DMS114 treated with DMSO at 0.1 percent for 48 hours (cell line): Measurements from ENCODE around the gene TFF1.

ENCODE experiments used
- DNase-seq: peaks from one replicate; lab custom pipeline; 2025; ENCODE audit not compliant: unreplicated experiment; lab: John Stamatoyannopoulos, UW

Gene TFF1

DNA sequence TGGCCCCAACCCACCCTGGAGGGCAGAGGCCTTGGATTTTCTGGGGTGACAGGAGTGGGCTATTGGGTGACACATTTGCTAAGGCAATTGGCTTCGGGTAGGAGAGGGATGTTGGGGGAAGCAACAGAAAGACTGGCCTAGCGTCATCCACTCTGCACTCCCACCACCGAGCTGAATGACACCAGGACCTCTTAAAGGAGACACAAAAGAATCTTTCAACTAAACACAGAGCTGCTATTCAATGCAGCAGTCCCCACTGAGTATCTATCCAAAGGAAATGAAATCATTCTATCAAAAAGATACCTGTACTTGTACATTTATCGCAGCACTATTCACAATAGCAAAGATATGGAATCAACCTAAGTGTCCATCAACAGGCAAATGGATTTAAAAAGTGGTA lies 21.7 kb downstream of the TFF1 start:
- DNase-seq: no peak

DNA sequence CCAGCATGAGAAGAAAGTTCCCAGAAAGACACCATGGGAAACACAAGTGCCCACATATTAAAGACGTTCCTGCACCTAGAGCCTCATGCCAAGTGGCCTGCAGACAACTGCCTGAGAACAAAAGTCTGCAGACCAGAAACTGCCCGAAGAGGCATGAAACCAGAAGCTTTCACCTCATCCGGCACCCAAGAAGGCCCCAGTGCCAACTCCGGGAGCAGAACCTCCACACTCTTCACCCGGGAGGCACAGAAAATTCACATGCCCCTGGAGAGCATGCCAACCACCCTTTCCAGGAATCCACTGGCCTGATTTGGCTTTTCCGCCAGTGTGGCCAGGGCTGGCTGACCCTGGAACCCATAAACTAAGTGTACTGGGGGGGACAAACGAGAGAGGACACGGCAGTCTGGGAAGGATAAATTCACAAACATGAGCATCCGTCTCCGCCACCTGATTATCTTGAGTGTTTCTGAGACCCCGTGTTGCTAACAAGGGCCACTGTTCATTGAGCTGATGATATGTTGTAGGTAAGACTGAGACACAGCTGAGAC lies 22.3 kb downstream of the TFF1 start:
- no peak for DNase-seq

DNA sequence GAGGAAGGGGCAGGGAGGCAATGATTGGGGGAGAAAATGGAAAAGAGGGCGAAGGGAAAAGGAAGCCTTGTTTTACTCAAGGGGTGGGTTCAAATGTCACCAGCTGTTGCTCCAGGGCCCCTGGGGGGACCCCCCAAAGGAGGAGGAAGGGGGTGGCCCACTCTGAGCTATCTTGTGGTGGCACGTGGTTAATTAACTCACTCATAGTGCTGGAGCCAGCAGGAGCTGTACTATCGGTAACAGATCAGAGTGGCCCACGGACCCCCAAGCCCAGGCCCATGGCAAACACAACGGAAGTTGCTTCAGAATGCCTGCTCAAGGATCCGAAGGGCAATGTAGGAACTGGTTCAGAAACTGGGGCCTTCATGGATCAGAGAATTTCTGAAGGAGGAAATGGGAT lies 22.8 kb downstream of the TFF1 start:
- DNase-seq: no peak

DNA sequence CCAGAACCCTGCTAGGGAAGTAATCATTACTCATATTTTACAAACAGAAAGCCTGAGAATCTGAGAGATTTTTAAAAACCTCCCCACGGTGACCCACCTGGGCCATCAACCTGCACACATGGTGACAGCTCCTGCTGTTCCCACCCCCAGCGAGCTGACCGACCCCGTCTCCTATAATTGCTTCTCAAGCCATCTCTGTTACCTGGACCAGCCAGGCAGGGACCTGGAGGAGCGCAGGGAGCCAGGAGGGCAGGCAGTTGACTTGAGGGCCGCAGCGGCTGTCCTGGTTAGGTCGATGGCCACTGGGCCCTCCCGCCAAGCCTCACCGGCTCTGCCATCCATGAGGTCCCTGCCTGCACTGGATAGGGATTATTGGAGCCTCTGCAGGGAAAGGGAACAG lies 23.2 kb downstream of the TFF1 start:
- DNase-seq: no peak

DNA sequence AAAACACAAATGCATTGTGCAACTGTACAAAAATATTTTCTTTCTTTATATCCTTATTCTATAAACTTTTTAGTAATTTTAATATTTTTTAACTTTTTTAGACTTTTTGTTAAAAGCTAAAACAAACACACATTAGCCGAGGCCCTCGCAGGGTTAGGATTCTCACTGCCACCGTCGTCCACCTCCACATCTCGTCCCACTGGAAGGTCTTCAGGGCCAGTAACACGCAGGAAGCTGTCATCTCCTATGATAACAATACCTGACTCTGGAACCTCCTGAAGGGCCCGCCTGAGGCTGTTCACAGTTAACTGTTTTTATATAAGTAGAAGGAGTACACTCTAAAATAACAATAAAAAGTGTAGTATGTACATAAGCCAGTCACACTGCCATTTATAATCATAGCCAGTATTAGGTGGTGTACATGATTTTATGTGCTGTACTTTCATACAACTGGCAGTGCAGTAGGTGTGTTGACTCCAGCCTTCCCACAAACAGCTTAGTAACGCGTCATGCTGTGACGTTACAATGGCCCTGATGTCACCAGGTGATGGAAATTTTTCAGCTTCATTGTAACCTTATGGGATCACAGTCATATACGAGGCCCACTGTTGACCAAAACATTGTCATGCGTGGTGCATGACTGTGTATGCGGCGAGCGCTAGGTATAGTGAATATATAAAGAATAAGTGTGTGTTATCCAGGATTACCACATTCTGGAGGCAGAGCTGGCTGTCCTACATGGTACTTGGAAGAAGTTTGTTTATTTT lies 24.4 kb downstream of the TFF1 start:
- DNase-seq: no peak

DNA sequence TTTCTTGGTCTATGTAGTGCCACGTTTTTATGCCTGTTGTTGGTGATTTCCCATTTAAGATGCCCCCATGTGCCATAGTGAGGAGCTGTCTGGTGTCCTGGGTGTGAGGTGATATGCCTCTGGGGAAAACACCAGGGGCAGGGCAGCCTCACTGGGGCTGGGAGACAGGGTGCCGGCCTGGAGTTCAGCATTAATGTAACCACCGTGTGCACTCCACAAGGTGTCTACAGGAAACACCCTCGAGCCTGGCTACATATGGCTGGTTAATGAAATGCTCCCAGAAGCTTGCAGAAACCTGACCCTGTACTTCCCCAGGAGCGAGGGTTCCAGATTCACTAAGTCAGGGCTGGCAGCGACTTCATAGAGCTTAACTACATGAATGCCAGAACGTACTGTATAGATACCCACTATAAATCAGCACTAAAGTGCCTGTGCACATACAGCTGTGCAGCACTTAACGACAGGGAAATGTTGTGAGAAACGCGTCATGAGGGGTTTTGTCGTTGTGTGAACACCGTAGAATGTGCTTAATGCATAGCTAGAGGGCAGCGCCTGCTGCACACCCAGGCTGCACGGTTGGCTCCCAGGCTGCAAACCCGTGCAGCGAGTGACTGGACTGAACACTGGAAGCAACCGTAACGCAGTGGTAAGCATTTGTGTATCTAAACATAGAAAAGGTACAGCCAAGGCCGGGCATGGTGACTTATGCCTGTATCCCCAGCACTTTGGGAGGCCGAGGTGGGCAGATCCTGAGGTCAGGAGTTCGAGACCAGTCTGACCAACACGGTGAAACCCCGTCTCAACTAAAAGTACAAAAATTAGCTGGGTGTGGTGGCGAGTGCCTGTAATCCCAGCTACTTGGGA lies 25.9 kb downstream of the TFF1 start:
- DNase-seq: no peak

DNA sequence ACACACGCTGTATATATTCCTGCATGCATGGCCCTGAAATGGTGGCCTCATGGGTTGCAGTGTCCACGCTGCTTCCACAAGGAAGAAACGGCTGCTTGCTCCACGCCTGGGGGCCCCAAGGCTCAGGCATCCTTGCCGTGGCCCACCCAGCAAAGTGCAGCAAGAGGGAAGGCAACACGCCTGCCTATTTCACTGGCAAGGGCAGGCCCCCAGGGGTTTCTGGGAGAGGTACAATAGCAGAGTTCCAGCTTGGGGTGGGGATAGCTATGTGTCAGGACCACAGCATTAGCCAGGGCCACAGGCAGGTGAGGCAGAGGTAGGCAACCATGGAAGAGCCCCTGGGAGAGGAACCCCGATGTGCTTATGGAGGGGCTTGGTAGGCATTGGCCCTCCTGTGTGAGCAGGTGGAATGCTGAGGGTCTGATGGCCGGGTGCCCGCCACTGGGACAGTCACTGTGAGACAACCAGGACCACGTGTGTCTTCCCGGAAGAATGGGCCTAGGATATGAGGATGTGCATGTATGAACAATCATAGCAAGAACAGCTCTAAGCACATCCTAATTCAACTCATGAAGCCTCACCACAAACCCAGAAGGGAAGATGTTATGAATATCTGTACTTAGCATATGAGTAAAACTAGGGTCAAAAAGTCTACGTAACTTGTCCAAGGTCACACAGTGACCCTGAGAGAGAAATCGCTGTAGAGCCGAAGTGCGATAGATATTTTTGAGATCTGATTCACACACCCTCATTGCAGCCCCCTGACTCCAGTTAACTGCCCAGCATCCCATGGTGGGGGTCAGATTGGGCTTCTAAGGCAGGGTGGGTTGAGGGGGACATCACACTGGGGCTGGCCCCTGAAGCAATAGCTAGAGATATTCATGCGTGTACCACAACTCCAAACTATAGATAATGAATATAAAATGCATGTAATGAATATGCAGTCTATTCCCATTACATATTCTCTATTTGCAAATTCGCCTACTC lies 27.3 kb downstream of the TFF1 start:
- DNase-seq: no peak

DNA sequence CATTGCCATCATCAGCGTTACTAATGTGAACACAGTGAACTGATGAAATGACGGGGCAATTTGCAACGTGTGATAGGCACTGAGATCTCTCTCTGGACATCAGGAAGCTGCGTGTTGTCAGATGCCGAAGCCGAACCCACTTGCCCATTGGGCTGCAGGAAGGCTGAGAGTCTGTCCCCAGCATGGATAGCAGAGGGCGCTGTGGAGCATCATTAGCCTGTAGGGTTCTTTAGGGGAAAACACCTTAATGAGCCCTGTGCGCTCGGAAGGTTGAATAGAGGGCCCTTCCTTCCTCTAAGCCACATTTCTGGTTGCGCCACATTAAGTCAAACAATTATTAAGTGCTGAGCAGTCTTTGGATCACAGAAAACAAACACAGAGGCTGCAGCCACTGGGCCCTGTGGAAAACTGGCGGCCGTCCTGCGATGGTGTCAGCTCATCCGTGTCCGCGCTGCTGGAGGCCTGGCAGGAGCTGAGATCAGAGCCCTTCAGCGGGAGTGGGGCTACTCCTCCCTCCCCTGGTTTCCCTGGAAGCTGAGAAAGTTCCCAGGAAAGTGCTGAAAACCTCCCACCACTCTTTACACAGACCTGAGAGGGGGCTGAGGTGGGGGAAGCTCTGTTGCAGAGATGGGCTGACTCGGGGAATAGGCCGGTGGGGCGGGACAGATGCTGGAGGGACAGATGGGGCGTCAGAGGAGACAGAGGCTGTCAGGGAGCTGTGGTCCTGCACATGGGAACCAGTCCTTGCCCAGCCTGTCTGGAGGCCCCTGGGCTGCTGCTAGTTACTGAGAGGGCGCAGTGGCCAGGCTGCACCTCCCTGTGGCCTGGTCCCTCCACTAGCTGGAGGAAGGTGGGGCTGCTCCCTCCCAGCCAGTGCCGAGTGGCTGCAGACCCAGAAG lies 28.3 kb downstream of the TFF1 start:
- no peak for DNase-seq

DNA sequence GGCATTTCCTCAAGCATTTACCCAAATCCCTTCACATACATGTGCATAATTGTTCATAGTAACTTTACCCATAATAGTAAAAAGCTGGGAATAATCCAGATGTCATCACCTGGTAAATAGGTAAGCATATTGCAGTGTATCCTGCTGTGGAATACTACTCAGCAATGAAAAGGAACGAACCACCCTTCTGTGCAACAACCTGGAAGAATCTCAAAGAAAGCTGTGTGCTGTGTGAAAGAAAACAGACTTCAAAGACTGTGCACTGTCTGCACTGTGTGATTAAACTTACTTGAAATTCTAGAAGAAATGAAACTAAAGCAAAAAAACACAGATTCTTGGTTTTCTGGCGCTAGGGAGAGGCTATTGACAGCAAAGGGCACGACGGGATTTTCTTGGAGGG lies 29.1 kb downstream of the TFF1 start:
- no peak for DNase-seq

DNA sequence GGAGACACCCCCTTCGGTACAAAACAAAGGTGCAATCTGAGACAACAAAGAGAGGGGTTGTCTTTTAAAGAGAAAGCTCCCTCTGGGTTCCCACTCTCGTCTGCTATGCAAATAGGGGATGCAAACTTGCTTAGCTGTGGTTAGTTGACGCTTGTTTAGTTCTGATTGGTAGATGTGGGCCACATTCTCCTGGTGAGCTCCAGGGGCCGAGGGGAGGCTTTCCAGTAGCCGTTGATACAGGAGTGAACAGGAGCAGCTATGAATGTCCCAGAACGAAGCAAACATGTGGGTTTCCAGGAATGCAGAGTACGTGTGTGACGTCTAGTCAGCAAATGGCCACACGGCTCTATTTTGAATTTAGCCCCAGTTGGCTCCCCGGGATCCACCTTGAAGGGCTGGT lies 30.3 kb downstream of the TFF1 start:
- DNase-seq: no peak

DNA sequence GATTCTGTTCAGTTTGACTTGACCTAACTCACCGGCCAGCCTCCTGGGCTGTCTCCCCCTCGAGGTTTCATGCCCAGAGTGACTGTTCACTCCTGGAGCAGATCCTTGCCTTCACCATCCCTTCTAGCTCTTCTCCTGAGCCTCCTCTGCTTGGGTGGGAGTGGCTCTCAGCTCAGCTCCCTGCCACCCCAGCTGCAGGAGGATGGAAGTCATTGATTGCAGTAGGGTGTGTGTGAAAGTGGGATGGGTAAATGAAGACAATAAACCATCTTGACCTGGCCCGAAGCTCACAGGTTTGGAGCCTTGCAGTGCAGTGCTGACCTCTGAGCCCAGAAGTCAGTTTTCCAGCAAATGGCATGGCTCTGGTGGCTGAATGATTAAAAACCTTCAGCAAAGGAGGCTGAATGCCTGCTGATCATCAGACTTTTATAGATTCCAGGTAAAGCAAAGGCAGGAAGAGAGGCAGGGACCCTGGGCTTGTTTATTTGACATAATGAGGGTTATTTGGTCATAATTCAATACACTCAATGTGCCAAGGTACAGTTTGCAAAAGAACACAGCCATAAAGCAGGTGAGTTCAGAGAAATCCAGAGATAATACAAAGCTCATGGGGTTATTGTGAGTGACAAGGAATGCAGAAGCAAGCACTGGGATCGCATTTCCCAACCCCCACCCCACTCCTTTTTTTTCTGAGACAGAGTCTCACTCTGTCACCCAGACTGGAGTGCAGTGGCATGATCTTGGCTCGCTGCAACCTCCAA lies 33.6 kb downstream of the TFF1 start:
- no peak for DNase-seq

DNA sequence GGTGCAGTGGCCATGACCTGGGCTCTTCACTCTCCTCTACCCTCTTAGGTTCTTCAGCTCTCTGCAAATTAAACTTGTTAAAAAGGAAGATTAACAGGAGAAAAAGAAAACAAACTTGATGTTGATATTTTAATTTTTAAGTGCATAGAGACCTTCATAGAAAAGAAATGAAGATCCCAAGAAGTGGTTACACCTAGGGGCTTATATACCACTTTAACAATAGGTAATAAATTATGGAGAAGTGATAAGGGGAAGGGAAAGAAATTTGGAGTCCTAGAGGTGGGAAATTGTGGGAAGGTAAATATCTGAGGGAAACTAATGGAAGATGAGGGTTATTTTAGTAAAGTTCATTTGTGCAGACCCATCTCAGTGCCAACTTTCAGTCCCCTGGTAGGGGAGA lies 34.7 kb downstream of the TFF1 start:
- no peak for DNase-seq

DNA sequence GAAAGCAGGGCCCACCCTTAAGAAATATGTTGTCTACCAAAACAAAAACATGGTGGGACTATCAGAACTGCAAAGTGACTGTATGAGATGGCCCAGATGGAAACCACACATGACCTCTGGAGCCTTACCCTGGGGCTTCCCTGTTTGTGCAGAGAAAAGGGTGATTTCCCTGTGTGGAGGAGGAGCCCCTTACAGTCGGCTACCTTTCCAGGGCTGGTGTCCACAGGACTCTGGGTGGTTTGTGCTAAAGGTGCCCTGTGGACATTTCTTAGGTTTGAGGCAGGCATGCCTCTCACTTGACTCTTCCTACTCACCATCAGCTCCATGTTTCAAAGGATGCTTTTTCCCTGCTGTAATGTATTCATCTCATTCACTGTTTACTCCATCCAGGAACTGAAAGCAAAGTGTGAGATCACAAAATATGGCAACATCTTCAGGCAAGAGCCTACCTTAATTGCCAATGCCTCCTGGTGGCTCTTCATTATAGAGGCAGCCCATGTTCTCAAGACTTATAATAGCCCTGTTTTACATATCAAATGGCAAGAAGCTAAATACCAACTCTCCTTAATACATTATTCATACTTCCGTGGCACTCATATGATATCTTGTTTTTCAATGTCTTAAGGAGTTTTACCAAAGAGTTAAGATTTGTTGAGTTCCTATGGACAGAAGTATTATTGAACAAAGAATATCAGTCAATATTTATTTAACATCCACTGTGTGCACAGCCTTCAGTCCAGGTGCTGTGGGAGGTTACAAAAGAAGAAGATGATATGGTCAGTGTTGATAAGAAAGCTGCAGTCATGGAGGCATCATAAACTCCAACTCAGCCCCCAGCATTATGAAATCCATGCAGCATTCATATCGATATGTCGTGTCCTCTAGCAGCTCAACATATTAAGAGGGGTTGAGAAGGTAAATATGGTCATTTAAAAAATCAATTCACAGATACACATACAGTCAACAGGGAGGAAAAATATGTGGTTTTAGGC lies 35.7 kb downstream of the TFF1 start:
- no peak for DNase-seq

DNA sequence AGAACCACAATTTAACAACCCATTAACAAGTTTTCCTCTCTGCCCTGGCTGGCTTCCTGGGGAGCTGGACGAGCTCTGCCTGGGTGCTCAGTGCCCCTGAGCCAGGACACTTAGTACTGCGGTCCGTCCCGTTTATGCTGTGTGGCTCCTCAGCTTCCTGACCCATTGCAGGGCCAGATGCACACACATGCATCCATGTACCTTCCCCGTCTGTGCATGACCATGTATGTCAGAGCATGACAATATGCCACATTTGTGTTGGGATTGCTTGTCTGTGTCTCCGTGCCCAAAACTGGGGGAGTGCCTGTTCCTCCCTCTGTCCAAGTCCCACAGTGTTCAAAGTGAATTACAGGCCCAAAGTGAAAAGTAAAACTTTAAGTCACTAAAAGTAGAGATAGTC lies 41.4 kb downstream of the TFF1 start:
- no peak for DNase-seq

DNA sequence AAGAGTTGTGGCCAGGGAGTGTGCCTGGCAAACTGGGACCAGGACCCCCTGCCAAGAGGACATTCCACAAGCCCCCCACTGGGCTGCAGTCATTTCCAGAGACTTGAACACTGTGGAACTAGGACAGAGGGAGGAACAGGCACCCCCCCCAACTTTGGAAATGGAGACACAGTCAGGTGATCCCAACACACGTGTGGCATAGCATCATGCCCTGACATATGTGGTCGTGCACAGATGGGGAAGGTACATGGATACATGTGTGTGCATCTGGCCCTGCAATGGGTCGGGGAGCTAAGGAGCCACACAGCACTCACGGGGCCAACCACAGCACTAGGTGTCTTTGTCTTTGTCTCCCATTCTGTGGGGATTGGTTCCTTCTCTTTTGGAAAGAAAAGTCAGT lies 44.5 kb downstream of the TFF1 start:
- no peak for DNase-seq

DNA sequence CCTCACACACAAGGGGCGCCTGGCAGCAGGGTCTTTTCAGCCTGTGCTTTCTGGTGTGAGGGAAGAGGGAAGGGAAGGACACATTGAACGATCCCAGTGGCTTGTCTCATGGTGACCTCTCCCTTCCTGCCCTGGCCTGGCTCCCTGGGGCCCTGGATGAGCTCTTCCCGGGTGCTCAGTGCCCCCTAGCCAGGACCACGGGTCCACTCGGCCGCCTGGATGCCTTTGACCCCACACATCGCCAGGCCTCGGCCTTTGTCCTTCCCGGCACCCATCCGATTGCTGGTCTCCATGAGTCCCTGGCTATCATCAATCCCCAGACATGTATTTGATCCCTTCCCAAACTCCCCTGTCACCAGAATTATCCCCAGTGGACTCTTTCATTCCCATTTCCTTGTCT lies 45.1 kb downstream of the TFF1 start:
- DNase-seq: no peak

DNA sequence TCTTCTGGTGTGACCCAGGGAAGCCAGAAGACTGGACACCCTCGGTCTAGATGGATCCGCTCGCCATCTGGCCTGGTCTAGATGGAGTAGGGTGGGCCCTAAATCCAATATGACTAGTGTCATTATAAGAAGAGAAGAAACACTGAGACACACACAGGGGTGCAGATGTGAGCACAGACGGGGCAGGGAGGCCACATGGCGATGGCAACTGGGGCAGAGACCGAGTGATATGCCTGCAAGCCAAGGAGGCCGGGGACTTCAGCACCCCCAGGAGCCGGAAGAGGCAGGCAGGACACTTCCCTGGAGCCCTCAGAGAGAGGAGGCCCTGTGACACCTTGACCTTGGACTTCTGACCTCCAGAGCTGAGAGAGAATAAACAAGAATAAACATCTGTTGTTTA lies 45.5 kb downstream of the TFF1 start:
- no peak for DNase-seq
